WTC11 (cell line): ENCODE measurements around the gene ELMOD1. TPM values are rescaled to one million over a fixed set of nuclear protein-coding genes. Genes with fewer than 3 reads are reported as not detected.

Experiments used
- ATAC-seq: fragments of 200-7000 bp; cut with Tn5 transposase; 2 replicates; pipeline ENCODE4 v1.10.0; 2021; ENCODE audit warnings: mild to moderate bottlenecking, moderate library complexity
- CTCF ChIA-PET: fragments of 300-600 bp; sonication (Branson Sonifier 250); formaldehyde crosslinking; loops from one replicate; lab custom pipeline; 2021; ENCODE audit warnings: antibody characterized with exemption; lab: Charles Lee
- POLR2A ChIA-PET: fragments of 350-600 bp; sonication (Branson Sonifier 250); formaldehyde crosslinking; loops from one replicate; lab custom pipeline; 2021; ENCODE audit warnings: antibody characterized with exemption; lab: Charles Lee
- DNase-seq: peaks from one replicate; pipeline ENCODE4 v3.0.0; 2021; ENCODE audit warnings: low spot score
- H3K27ac Mint-ChIP-seq: 2 replicates; pipeline ENCODE4 v1.8.0; 2021; ENCODE audit warnings: mixed read lengths
- H3K27me3 Mint-ChIP-seq: 2 replicates; pipeline ENCODE4 v1.8.0; 2021; ENCODE audit warnings: low read depth, mild to moderate bottlenecking, moderate library complexity, mixed read lengths
- H3K36me3 Mint-ChIP-seq: 2 replicates; pipeline ENCODE4 v1.8.0; 2021; ENCODE audit warnings: mixed read lengths
- H3K4me1 Mint-ChIP-seq: 2 replicates; pipeline ENCODE4 v1.8.0; 2022; ENCODE audit warnings: mixed read lengths
- H3K4me3 Mint-ChIP-seq: 2 replicates; pipeline ENCODE4 v1.8.0; 2021; ENCODE audit warnings: mild to moderate bottlenecking, moderate library complexity, mixed read lengths
- H3K9me3 Mint-ChIP-seq: 2 replicates; pipeline ENCODE4 v1.8.0; 2021; ENCODE audit warnings: mixed read lengths
- CTCF ChIP-seq: fragments of 200-600 bp; IDR thresholded peaks from 2 replicates; pipeline ENCODE4 v1.8.0; 2022; ENCODE audit warnings: antibody characterized with exemption
- NFYB ChIP-seq: sonication (generic); formaldehyde crosslinking; conservative IDR thresholded peaks from 2 replicates; pipeline ENCODE4 v1.8.0; 2022; ENCODE audit warnings: low read depth, missing genetic modification reagents
- NR1H2 ChIP-seq: sonication (generic); formaldehyde crosslinking; IDR thresholded peaks from 2 replicates; pipeline ENCODE4 v1.9.0; 2021; ENCODE audit warnings: mild to moderate bottlenecking, moderate library complexity, missing genetic modification reagents
- RELA ChIP-seq: sonication (generic); formaldehyde crosslinking; IDR thresholded peaks from 2 replicates; pipeline ENCODE4 v1.8.1; 2022; ENCODE audit warnings: missing genetic modification reagents, mild to moderate bottlenecking, borderline replicate concordance
- RORB ChIP-seq: fragments of 250-450 bp; sonication (Bioruptor Pico); IDR thresholded peaks from 2 replicates; pipeline ENCODE4 v1.9.0; 2021; ENCODE audit warnings: mild to moderate bottlenecking
- TEAD1 ChIP-seq: sonication (generic); formaldehyde crosslinking; IDR thresholded peaks from 2 replicates; pipeline ENCODE4 v1.8.0; 2022; ENCODE audit warnings: mild to moderate bottlenecking, missing genetic modification reagents
- ZNF396 ChIP-seq: fragments of 250-450 bp; sonication (Bioruptor Pico); IDR thresholded peaks from 2 replicates; pipeline ENCODE4 v1.8.0; 2021; ENCODE audit warnings: mild to moderate bottlenecking, moderate library complexity, borderline replicate concordance
- total RNA-seq: library from RNA; stranded (reverse); gene quantifications from 3 replicates; pipeline ENCODE4 v1.2.3, GENCODE V29; 2021
- TF ChIP-seq, protein P1 (sequence below): sonication (generic); formaldehyde crosslinking; conservative IDR thresholded peaks from 2 replicates; pipeline ENCODE4 v1.8.1; 2023; ENCODE audit warnings: mild to moderate bottlenecking, low read depth, missing genetic modification reagents, moderate library complexity
- TF ChIP-seq, protein P2 (sequence below): sonication (generic); formaldehyde crosslinking; IDR thresholded peaks from 2 replicates; pipeline ENCODE4 v1.8.1; 2023; ENCODE audit warnings: mild to moderate bottlenecking, missing genetic modification reagents, borderline replicate concordance
- TF ChIP-seq, protein P3 (sequence below): sonication (generic); formaldehyde crosslinking; IDR thresholded peaks from 2 replicates; pipeline ENCODE4 v1.8.0; 2022; ENCODE audit warnings: mild to moderate bottlenecking, missing genetic modification reagents
- TF ChIP-seq, protein P4 (sequence below): sonication (generic); formaldehyde crosslinking; IDR thresholded peaks from 2 replicates; pipeline ENCODE4 v1.8.1; 2022; ENCODE audit warnings: mild to moderate bottlenecking, missing genetic modification reagents, moderate library complexity, borderline replicate concordance
- TF ChIP-seq, protein P5 (sequence below): sonication (generic); formaldehyde crosslinking; IDR thresholded peaks from 2 replicates; pipeline ENCODE4 v1.8.1; 2022; ENCODE audit warnings: low read depth, mild to moderate bottlenecking, moderate library complexity, missing genetic modification reagents, borderline replicate concordance
- TF ChIP-seq, protein P6 (sequence below): sonication (generic); formaldehyde crosslinking; IDR thresholded peaks from 2 replicates; pipeline ENCODE4 v1.8.0; 2023; ENCODE audit warnings: mild to moderate bottlenecking, missing genetic modification reagents

Gene ELMOD1
- total RNA-seq, 1 experiment from 2014 or later: 2.3 TPM

DNA sequence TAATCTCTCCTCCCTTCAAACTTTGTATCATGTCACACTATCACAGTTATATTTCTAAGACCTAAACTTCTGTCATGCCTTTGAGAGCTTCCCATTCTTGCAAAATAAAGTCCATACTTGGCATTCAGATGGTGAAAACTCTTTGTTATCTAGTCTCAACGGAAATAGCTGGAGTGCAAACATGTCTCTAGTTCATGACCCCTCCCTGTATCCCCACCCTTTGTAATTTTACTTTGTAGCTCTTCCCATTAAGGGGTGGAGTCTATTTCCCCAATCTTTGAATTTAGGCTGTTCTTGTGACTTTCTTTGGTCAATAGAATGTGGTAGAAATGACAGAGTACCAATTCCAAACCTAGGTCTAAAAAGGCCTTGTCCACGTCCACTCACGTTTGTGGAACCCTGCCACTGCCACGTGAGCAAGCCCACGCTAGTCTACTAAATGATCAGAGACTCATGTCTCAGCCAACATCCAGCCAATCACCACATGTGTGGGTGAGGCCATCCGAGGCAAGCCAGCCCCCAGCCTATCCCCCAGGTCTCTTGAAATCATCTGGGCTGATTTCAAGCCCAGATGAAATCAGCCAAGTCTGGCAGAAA is 97.5 kb downstream of the ELMOD1 start (continued):
- TF ChIP-seq, protein P1, sequence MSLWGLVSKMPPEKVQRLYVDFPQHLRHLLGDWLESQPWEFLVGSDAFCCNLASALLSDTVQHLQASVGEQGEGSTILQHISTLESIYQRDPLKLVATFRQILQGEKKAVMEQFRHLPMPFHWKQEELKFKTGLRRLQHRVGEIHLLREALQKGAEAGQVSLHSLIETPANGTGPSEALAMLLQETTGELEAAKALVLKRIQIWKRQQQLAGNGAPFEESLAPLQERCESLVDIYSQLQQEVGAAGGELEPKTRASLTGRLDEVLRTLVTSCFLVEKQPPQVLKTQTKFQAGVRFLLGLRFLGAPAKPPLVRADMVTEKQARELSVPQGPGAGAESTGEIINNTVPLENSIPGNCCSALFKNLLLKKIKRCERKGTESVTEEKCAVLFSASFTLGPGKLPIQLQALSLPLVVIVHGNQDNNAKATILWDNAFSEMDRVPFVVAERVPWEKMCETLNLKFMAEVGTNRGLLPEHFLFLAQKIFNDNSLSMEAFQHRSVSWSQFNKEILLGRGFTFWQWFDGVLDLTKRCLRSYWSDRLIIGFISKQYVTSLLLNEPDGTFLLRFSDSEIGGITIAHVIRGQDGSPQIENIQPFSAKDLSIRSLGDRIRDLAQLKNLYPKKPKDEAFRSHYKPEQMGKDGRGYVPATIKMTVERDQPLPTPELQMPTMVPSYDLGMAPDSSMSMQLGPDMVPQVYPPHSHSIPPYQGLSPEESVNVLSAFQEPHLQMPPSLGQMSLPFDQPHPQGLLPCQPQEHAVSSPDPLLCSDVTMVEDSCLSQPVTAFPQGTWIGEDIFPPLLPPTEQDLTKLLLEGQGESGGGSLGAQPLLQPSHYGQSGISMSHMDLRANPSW (CRISPR knock-in tag): no peak
- TF ChIP-seq, protein P2, sequence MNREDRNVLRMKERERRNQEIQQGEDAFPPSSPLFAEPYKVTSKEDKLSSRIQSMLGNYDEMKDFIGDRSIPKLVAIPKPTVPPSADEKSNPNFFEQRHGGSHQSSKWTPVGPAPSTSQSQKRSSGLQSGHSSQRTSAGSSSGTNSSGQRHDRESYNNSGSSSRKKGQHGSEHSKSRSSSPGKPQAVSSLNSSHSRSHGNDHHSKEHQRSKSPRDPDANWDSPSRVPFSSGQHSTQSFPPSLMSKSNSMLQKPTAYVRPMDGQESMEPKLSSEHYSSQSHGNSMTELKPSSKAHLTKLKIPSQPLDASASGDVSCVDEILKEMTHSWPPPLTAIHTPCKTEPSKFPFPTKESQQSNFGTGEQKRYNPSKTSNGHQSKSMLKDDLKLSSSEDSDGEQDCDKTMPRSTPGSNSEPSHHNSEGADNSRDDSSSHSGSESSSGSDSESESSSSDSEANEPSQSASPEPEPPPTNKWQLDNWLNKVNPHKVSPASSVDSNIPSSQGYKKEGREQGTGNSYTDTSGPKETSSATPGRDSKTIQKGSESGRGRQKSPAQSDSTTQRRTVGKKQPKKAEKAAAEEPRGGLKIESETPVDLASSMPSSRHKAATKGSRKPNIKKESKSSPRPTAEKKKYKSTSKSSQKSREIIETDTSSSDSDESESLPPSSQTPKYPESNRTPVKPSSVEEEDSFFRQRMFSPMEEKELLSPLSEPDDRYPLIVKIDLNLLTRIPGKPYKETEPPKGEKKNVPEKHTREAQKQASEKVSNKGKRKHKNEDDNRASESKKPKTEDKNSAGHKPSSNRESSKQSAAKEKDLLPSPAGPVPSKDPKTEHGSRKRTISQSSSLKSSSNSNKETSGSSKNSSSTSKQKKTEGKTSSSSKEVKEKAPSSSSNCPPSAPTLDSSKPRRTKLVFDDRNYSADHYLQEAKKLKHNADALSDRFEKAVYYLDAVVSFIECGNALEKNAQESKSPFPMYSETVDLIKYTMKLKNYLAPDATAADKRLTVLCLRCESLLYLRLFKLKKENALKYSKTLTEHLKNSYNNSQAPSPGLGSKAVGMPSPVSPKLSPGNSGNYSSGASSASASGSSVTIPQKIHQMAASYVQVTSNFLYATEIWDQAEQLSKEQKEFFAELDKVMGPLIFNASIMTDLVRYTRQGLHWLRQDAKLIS: no peak
- no peak for TF ChIP-seq NFYB (CRISPR knock-in tag)

DNA sequence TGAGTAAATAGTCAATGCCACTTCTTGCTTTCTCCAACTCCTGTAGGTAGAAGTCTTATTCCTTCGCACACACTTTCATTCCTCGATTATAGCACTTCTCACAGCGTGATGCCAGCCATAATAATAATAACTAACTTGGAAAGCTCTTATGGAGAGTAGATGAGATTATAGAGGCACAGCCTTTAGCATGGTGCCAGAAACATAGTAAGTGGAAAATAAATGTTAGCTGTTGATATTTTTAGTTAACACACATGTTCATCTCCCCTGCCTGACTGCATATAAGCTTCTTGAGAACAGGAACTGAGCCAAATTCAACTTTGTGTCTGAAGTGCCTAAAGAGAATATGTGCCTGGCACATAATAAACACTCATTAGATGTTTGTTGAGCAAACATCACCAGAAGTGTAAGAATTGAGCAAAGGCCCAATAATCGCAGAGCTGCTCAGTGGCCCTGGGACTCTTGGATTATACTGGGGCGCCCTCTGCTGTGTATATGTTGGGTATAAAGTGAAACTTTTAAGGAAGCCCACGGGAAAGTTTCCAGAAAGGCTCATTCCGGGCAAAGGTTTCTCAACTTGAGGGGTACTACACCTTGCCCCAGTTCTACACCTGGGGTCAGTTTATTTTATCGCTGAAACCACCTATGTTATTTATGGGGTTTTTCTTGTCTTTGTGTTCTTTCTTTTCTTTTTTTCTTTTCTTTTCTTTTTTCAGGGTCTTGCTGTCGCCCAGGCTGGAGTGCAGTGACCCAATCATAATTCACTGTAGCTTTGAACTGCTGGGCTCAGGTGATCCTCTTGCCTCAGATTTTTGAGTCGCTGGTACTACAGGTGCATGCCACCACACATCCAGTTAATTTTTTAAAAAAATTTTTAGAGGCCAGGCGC is 98.6 kb downstream of the ELMOD1 start:
- TF ChIP-seq, protein P3, sequence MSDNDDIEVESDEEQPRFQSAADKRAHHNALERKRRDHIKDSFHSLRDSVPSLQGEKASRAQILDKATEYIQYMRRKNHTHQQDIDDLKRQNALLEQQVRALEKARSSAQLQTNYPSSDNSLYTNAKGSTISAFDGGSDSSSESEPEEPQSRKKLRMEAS: no peak
- TF ChIP-seq CTCF: peak; percentile 54
- TF ChIP-seq, all 79 proteins: peak for 1
- H3K4me3 Mint-ChIP-seq: no peak overlapping the region
- H3K9me3 Mint-ChIP-seq: no peaks in the 10 kb centered on the region
- POLR2A ChIA-PET: interaction anchor here (0.5 to 1.0 kb wide), 2 partner anchors 36 to 124 kb away, joined by 3 read pairs; partner anchors contain the start of gene ALKBH8
- CTCF ChIA-PET: interaction anchor here (0.5 to 2.6 kb wide), 43 partner anchors 9 to 434 kb away, joined by 3 to 38 read pairs (median 5); partner anchors contain the start of genes ALKBH8, CUL5, CWF19L2 and ELMOD1
- no peak overlapping the region for H3K27ac Mint-ChIP-seq
- H3K27me3 Mint-ChIP-seq: no peaks in the 10 kb centered on the region; the same call in 1 of the 2 replicates
- no peaks in the 10 kb centered on the region for H3K4me1 Mint-ChIP-seq
- peak; percentile 95 for ATAC-seq
- H3K36me3 Mint-ChIP-seq: no peaks in the 10 kb centered on the region
- peak; percentile 73 for DNase-seq

GRCh38 chr11:107691000-107691750 is 100.2 kb downstream of the ELMOD1 start:
- CTCF ChIA-PET: no interaction called here
- no peak for ATAC-seq
- no peak overlapping the region for H3K27ac Mint-ChIP-seq
- H3K27me3 Mint-ChIP-seq: no peaks in the 10 kb centered on the region; the same call in 1 of the 2 replicates
- H3K4me1 Mint-ChIP-seq: no peaks in the 10 kb centered on the region
- POLR2A ChIA-PET: interaction anchor here (0.9 kb wide), 1 partner anchor 15 kb away, joined by 3 read pairs; no protein-coding TSS in a partner anchor
- H3K36me3 Mint-ChIP-seq: no peaks in the 10 kb centered on the region
- H3K9me3 Mint-ChIP-seq: no peaks in the 10 kb centered on the region
- DNase-seq: no peak
- H3K4me3 Mint-ChIP-seq: no peak overlapping the region
- TF ChIP-seq RELA (no peak), TEAD1 (CRISPR knock-in tag) (no peak), ZNF396 (CRISPR knock-in tag) (no peak), RORB (CRISPR knock-in tag) (no peak), NR1H2 (no peak)
- TF ChIP-seq, protein P4, sequence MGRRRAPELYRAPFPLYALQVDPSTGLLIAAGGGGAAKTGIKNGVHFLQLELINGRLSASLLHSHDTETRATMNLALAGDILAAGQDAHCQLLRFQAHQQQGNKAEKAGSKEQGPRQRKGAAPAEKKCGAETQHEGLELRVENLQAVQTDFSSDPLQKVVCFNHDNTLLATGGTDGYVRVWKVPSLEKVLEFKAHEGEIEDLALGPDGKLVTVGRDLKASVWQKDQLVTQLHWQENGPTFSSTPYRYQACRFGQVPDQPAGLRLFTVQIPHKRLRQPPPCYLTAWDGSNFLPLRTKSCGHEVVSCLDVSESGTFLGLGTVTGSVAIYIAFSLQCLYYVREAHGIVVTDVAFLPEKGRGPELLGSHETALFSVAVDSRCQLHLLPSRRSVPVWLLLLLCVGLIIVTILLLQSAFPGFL (CRISPR knock-in tag): no peak
- TF ChIP-seq, protein P5, sequence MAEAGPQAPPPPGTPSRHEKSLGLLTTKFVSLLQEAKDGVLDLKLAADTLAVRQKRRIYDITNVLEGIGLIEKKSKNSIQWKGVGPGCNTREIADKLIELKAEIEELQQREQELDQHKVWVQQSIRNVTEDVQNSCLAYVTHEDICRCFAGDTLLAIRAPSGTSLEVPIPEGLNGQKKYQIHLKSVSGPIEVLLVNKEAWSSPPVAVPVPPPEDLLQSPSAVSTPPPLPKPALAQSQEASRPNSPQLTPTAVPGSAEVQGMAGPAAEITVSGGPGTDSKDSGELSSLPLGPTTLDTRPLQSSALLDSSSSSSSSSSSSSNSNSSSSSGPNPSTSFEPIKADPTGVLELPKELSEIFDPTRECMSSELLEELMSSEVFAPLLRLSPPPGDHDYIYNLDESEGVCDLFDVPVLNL (CRISPR knock-in tag): no peak
- TF ChIP-seq, protein P6, sequence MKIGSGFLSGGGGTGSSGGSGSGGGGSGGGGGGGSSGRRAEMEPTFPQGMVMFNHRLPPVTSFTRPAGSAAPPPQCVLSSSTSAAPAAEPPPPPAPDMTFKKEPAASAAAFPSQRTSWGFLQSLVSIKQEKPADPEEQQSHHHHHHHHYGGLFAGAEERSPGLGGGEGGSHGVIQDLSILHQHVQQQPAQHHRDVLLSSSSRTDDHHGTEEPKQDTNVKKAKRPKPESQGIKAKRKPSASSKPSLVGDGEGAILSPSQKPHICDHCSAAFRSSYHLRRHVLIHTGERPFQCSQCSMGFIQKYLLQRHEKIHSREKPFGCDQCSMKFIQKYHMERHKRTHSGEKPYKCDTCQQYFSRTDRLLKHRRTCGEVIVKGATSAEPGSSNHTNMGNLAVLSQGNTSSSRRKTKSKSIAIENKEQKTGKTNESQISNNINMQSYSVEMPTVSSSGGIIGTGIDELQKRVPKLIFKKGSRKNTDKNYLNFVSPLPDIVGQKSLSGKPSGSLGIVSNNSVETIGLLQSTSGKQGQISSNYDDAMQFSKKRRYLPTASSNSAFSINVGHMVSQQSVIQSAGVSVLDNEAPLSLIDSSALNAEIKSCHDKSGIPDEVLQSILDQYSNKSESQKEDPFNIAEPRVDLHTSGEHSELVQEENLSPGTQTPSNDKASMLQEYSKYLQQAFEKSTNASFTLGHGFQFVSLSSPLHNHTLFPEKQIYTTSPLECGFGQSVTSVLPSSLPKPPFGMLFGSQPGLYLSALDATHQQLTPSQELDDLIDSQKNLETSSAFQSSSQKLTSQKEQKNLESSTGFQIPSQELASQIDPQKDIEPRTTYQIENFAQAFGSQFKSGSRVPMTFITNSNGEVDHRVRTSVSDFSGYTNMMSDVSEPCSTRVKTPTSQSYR: no peak
